HepG2 (cell line): ENCODE measurements around the gene NVL. TPM values are rescaled to one million over a fixed set of nuclear protein-coding genes. Genes with fewer than 3 reads are reported as not detected.
"Not testable (repeated sequence)": the region's sequence is repeated elsewhere in the genome, so short reads cannot be mapped to it uniquely, and the experiment has no call there.

Experiments
- ATAC-seq: fragments of 200-7000 bp; cut with Tn5 transposase; 3 replicates; pipeline ENCODE4 v1.9.1; 2020; ENCODE audit warnings: mild to moderate bottlenecking, moderate library complexity
- BruUV-seq: library from RNA; stranded (reverse); fragments of 400-500 nt; replicated peaks from 2 replicates; lab custom pipeline; 2021; lab: Mats Ljungman, UMichigan
- CTCF ChIA-PET: fragments of 300-600 bp; formaldehyde crosslinking; extraction: SDS; loops from one replicate; lab custom pipeline; 2021; ENCODE audit warnings: low total read pairs, inconsistent platforms, low intra/inter-chr PET ratio; lab: Yijun Ruan, JAX
- POLR2A ChIA-PET: fragments of 350-600 bp; sonication (Branson Sonifier 250); formaldehyde crosslinking; loops from one replicate; lab custom pipeline; 2020; ENCODE audit warnings: antibody characterized with exemption, inconsistent platforms; lab: Yijun Ruan, JAX
- DNase-seq: peaks from one replicate; pipeline ENCODE4 v3.0.0-alpha.2; 2015; ENCODE audit warnings: low spot score
- FAIRE-seq: peaks from 3 replicates; lab custom pipeline; 2011; peaks lifted over from hg19 to GRCh38; lab: Jason Lieb, UNC
- H2AFZ ChIP-seq: one replicate; pipeline ENCODE4 v1.6.1; 2011; ENCODE audit warnings: low read length, inconsistent platforms
- H3K27ac ChIP-seq: fragments of 300-600 bp; 3 replicates; pipeline ENCODE4 v1.8.0; 2011; ENCODE audit warnings: mixed run types, mild to moderate bottlenecking, mixed read lengths, low read length, inconsistent platforms; ENCODE audit not compliant: insufficient read depth; ENCODE audit errors: extremely low read length
- H3K27me3 ChIP-seq, 2 experiments: fragments of 200-600 bp in 1 of 2; 2 replicates in 1 of 2; 3 replicates in 1 of 2; pipeline versions ENCODE4 v1.6.0 to v1.8.0; 2011; ENCODE audit warnings: low read length in 2 of 2, mild to moderate bottlenecking in 2 of 2, moderate library complexity in 2 of 2, inconsistent platforms in 1 of 2; ENCODE audit not compliant: insufficient read depth in 2 of 2, control insufficient read depth in 1 of 2
- H3K36me3 ChIP-seq, 2 experiments: fragments of 200-600 bp in 1 of 2; replicated peaks in 1 of 2; 2 replicates in 1 of 2; 3 replicates in 1 of 2; pipeline versions ENCODE4 v1.5.1 to v1.8.0; 2011; ENCODE audit warnings: low read length in 2 of 2, inconsistent platforms in 1 of 2; ENCODE audit not compliant: insufficient read depth in 2 of 2, control insufficient read depth in 1 of 2
- H3K4me1 ChIP-seq: 2 replicates; pipeline ENCODE4 v1.5.1; 2012; ENCODE audit warnings: low read length, inconsistent platforms; ENCODE audit not compliant: insufficient read depth
- H3K4me2 ChIP-seq: 2 replicates; pipeline ENCODE4 v1.6.0; 2011; ENCODE audit warnings: low read depth, low read length, inconsistent platforms
- H3K4me3 ChIP-seq, 3 experiments: fragments of 200-600 bp in 1 of 3; sonication (generic), shearing (Covaris generic) in 1 of 3; replicated peaks in 1 of 3; 2 replicates each; pipeline ENCODE4 v1.5.1; 2011 to 2016; ENCODE audit warnings: low read length in 3 of 3, inconsistent platforms in 2 of 3, low read depth in 2 of 3, mild to moderate bottlenecking in 2 of 3, control low read depth in 1 of 3, mixed read lengths in 1 of 3; ENCODE audit not compliant: insufficient read depth in 1 of 3
- H3K79me2 ChIP-seq: one replicate; pipeline ENCODE4 v1.6.1; 2011; ENCODE audit warnings: low read length, inconsistent platforms; ENCODE audit not compliant: insufficient read depth
- H3K9ac ChIP-seq: 2 replicates; pipeline ENCODE4 v1.6.0; 2011; ENCODE audit warnings: mild to moderate bottlenecking, low read depth, low read length, inconsistent platforms; ENCODE audit not compliant: insufficient read depth
- H3K9me3 ChIP-seq: 2 replicates; pipeline ENCODE4 v1.5.1; 2012; ENCODE audit warnings: mild to moderate bottlenecking, low read length
- H4K20me1 ChIP-seq: 2 replicates; pipeline ENCODE4 v1.6.0; 2011; ENCODE audit warnings: inconsistent platforms, mild to moderate bottlenecking, low read length, moderate library complexity; ENCODE audit not compliant: insufficient read depth
- GABPB1 ChIP-seq: IDR thresholded peaks from 2 replicates; pipeline ENCODE4 v1.6.1; 2016; ENCODE audit warnings: mild to moderate bottlenecking, missing genetic modification reagents, moderate library complexity, missing compliant biosample characterization
- HNRNPL ChIP-seq: fragments of 200-400 bp; formaldehyde crosslinking; IDR thresholded peaks from 2 replicates; pipeline ENCODE4 v1.6.1; 2017; ENCODE audit warnings: mild to moderate bottlenecking, low read depth, low read length
- HNRNPLL ChIP-seq: fragments of 200-400 bp; formaldehyde crosslinking; IDR thresholded peaks from 2 replicates; pipeline ENCODE4 v1.6.1; 2017; ENCODE audit warnings: mild to moderate bottlenecking, low read depth, low read length; ENCODE audit not compliant: poor library complexity, severe bottlenecking
- HOXA9 ChIP-seq: sonication (generic); formaldehyde crosslinking; IDR thresholded peaks from 2 replicates; pipeline ENCODE4 v1.8.1; 2022; ENCODE audit warnings: missing genetic modification reagents, mild to moderate bottlenecking, moderate library complexity, borderline replicate concordance
- KLF6 ChIP-seq: IDR thresholded peaks from 2 replicates; pipeline ENCODE4 v1.8.0; 2016; ENCODE audit warnings: missing biosample characterization, missing genetic modification reagents
- MEIS1 ChIP-seq: sonication (generic); formaldehyde crosslinking; IDR thresholded peaks from 2 replicates; pipeline ENCODE4 v1.9.0; 2021; ENCODE audit warnings: mild to moderate bottlenecking, missing genetic modification reagents, moderate library complexity, borderline replicate concordance
- RXRA ChIP-seq: sonication (generic); formaldehyde crosslinking; IDR thresholded peaks from 2 replicates; pipeline ENCODE4 v1.5.1; 2020; ENCODE audit warnings: missing genetic modification reagents
- SP5 ChIP-seq: IDR thresholded peaks from 2 replicates; pipeline ENCODE4 v1.6.1; 2016; ENCODE audit warnings: low read depth, borderline replicate concordance
- TEAD2 ChIP-seq: sonication (generic); formaldehyde crosslinking; IDR thresholded peaks from 2 replicates; pipeline ENCODE4 v1.9.0; 2021; ENCODE audit warnings: missing genetic modification reagents
- ZC3H13 ChIP-seq: sonication (generic); formaldehyde crosslinking; IDR thresholded peaks from 2 replicates; pipeline ENCODE4 v1.8.1; 2023; ENCODE audit warnings: mild to moderate bottlenecking, missing genetic modification reagents, moderate library complexity
- ZMYM3 ChIP-seq: sonication (generic); formaldehyde crosslinking; IDR thresholded peaks from 2 replicates; pipeline ENCODE4 v1.5.1; 2020; ENCODE audit warnings: mild to moderate bottlenecking, missing genetic modification reagents
- ZNF292 ChIP-seq: sonication (generic); formaldehyde crosslinking; IDR thresholded peaks from 2 replicates; pipeline ENCODE4 v1.8.1; 2022; ENCODE audit warnings: mild to moderate bottlenecking, low read depth, missing genetic modification reagents, borderline replicate concordance
- ZNF317 ChIP-seq: sonication (generic); formaldehyde crosslinking; IDR thresholded peaks from 2 replicates; pipeline ENCODE4 v1.5.0; 2020; ENCODE audit warnings: mild to moderate bottlenecking, missing genetic modification reagents
- ZNF768 ChIP-seq: sonication (generic); formaldehyde crosslinking; IDR thresholded peaks from 2 replicates; pipeline ENCODE4 v1.4.0; 2020; ENCODE audit warnings: missing genetic modification reagents
- WGBS: methylation state at CpG from one replicate; pipeline ENCODE4 v1.1.6; 2017; ENCODE audit warnings: low lambda C conversion rate; 5-methylcytosine and 5-hydroxymethylcytosine counted together
- in situ Hi-C: cut with HindIII; loops from 2 replicates; pipeline ENCODE4 v1.10.0; 2017; ENCODE audit warnings: low pct_unique_long_range_greater_than_20kb; ENCODE audit not compliant: extremely low pct_ligation_motif_present
- intact Hi-C: fragments of 100-400 bp; cut with micrococcal nuclease; formaldehyde crosslinking; loops from one replicate; pipeline ENCODE4 v1.10.0; 2022; ENCODE audit not compliant: unreplicated experiment
- polyA plus RNA-seq, 8 experiments: library from polyadenylated mRNA; depleted of rRNA in 3 of 8; stranded (reverse) in 7 of 8; unstranded in 1 of 8; fragments of >200 nt; fragmentation: Illumina TruSeq in 4 of 8; extraction: Trizol in 4 of 8; gene quantifications; 2 replicates each; pipeline versions ENCODE4 v1.2.1 to v1.2.3, GENCODE V29; 2011 to 2016; ENCODE audit warnings: low read depth in 4 of 8, missing spikeins in 1 of 8, mixed read lengths in 1 of 8; ENCODE audit not compliant: insufficient read depth in 1 of 8
- total RNA-seq, 5 experiments: library from RNA; depleted of rRNA; stranded (reverse); fragments of >200 nt; fragmentation: Illumina TruSeq; extraction: Trizol; gene quantifications; 2 replicates each; pipeline ENCODE4 v1.2.3, GENCODE V29; 2016; ENCODE audit warnings: low read depth in 1 of 5
- TF ChIP-seq, protein P1 (sequence below): IDR thresholded peaks from 2 replicates; pipeline ENCODE4 v1.6.1; 2016; ENCODE audit warnings: missing compliant biosample characterization, missing genetic modification reagents, borderline replicate concordance
- TF ChIP-seq, protein P2 (sequence below): sonication (generic); formaldehyde crosslinking; IDR thresholded peaks from 2 replicates; pipeline ENCODE4 v1.5.1; 2020; ENCODE audit warnings: mild to moderate bottlenecking, missing genetic modification reagents, moderate library complexity

Gene NVL
- total and polyA plus RNA-seq, 2 of the 13 experiments (the other 11 are each of a cell fraction or from before 2014, with no cell fraction given): 8.3 to 21.0 TPM

- TF ChIP-seq MEIS1 (no peak), HOXA9 (CRISPR knock-in tag) (no peak), ZNF317 (CRISPR knock-in tag) (peak; percentile 100), SP5 (CRISPR knock-in tag) (no peak), ZC3H13 (CRISPR knock-in tag) (no peak), TEAD2 (no peak), KLF6 (CRISPR knock-in tag) (no peak)
- TF ChIP-seq, protein P1, sequence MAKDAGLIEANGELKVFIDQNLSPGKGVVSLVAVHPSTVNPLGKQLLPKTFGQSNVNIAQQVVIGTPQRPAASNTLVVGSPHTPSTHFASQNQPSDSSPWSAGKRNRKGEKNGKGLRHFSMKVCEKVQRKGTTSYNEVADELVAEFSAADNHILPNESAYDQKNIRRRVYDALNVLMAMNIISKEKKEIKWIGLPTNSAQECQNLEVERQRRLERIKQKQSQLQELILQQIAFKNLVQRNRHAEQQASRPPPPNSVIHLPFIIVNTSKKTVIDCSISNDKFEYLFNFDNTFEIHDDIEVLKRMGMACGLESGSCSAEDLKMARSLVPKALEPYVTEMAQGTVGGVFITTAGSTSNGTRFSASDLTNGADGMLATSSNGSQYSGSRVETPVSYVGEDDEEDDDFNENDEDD: no peak
Observed at GRCh38 chr1:224343679-224344078, 13.7 kb upstream of the NVL start (continued).

DNA sequence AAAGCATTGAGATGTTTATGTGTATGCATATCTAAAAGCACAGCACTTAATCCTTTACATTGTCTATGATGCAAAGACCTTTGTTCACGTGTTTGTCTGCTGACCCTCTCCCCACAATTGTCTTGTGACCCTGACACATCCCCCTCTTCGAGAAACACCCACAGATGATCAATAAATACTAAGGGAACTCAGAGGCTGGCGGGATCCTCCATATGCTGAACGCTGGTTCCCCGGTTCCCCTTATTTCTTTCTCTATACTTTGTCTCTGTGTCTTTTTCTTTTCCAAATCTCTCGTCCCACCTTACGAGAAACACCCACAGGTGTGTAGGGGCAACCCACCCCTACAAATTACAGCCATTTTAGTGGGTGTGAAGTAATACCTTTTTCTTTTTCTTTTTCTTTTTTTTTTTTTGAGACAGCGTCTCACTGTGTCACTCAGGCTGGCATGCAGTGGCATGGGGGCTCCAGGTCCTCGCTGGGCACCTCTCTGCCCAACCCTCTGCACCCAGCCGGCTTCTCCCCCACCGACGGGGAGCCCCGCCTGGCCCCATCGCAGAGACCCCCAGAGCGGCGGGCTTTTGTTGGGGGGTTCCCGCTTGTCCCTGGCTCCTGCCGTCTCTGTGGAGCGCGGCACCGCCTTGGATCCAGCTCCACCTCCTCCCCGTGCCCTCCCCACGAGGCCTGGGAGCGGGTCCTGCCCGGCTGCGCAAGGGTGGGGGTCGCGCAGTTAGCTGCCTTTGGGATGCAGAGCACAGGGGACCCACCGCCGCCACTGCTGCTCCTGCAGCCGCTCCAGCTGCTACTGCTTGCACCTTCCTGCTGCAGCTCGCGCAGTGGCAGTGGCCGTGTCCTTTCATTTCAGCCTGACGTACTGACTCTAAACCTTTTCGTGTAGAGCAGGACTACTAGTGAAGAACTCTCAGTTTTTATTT lies 10.7 kb upstream of the NVL start:
- H4K20me1 ChIP-seq, DNase-seq, H2AFZ ChIP-seq, H3K79me2 ChIP-seq, H3K27me3 ChIP-seq, intact Hi-C loops, H3K36me3 ChIP-seq, FAIRE-seq, CTCF ChIA-PET, POLR2A ChIA-PET, in situ Hi-C loops, H3K27ac ChIP-seq: not testable (repeated sequence)
- peak overlapping the region; percentile 49 to 68 (median 64) for H3K4me3 ChIP-seq
- BruUV-seq: TSS peak; percentile 46
- H3K4me2 ChIP-seq: peak overlapping the region; percentile 68
- WGBS: 53% methylated on average over 20 of the region's 36 CpGs
- TF ChIP-seq ZMYM3 (CRISPR knock-in tag) (0 out of 2 replicates have a peak, but pooled peaks have one; percentile 33), GABPB1 (CRISPR knock-in tag) (peak; percentile 29; the same call in 1 of the 2 replicates), ZNF768 (peak; percentile 53; the same call in 1 of the 2 replicates), HNRNPL (0 out of 2 replicates have a peak, but pooled peaks have one; percentile 43), HNRNPLL (peak; percentile 20), RXRA (CRISPR knock-in tag) (peak; percentile 15; the same call in 1 of the 2 replicates), ZNF292 (CRISPR knock-in tag) (0 out of 2 replicates have a peak, but pooled peaks have one; percentile 40)
- TF ChIP-seq, protein P2, sequence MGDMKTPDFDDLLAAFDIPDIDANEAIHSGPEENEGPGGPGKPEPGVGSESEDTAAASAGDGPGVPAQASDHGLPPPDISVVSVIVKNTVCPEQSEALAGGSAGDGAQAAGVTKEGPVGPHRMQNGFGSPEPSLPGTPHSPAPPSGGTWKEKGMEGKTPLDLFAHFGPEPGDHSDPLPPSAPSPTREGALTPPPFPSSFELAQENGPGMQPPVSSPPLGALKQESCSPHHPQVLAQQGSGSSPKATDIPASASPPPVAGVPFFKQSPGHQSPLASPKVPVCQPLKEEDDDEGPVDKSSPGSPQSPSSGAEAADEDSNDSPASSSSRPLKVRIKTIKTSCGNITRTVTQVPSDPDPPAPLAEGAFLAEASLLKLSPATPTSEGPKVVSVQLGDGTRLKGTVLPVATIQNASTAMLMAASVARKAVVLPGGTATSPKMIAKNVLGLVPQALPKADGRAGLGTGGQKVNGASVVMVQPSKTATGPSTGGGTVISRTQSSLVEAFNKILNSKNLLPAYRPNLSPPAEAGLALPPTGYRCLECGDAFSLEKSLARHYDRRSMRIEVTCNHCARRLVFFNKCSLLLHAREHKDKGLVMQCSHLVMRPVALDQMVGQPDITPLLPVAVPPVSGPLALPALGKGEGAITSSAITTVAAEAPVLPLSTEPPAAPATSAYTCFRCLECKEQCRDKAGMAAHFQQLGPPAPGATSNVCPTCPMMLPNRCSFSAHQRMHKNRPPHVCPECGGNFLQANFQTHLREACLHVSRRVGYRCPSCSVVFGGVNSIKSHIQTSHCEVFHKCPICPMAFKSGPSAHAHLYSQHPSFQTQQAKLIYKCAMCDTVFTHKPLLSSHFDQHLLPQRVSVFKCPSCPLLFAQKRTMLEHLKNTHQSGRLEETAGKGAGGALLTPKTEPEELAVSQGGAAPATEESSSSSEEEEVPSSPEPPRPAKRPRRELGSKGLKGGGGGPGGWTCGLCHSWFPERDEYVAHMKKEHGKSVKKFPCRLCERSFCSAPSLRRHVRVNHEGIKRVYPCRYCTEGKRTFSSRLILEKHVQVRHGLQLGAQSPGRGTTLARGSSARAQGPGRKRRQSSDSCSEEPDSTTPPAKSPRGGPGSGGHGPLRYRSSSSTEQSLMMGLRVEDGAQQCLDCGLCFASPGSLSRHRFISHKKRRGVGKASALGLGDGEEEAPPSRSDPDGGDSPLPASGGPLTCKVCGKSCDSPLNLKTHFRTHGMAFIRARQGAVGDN (CRISPR knock-in tag): peak; percentile 43
- H3K9ac ChIP-seq: 0 out of 2 replicates have a peak overlapping the region, but pooled peaks have one; percentile 8
- H3K9me3 ChIP-seq: peaks cover 18% of the 10 kb centered on the region
- ATAC-seq: peak; percentile 80
- peaks cover 16% of the 10 kb centered on the region for H3K4me1 ChIP-seq
